ENCODE measurements around the gene VSTM4.

DNA sequence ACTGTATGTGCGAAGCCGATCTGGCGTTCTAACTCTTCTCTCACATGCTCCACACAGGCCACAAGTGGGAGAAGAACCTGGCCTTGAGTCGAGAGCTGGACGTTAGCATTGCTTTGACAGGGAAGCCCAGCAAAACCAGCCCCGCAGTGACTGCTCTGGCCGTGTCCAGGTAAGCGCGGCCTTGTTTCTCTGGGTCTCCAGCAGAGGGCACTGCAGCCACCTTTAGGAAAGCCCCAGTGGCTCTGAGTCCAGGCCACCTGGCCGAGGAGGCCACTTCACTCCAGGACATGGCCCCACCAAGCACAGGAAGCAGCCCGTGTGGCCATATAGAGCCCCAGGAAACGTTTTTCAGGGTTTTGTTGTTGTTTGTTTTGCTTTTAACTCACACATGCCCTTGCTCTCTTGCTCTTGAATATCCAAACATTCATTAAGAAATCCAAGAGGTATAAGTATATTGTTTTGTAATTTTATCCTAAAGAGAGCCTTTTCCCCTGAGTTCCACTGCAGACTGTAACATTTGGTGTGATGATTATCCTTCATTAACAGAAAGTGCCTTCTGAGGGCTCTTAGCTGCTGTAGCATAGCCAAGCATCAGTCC lies 133.9 kb downstream of the VSTM4 start:
- TF ChIP-seq, protein P1, sequence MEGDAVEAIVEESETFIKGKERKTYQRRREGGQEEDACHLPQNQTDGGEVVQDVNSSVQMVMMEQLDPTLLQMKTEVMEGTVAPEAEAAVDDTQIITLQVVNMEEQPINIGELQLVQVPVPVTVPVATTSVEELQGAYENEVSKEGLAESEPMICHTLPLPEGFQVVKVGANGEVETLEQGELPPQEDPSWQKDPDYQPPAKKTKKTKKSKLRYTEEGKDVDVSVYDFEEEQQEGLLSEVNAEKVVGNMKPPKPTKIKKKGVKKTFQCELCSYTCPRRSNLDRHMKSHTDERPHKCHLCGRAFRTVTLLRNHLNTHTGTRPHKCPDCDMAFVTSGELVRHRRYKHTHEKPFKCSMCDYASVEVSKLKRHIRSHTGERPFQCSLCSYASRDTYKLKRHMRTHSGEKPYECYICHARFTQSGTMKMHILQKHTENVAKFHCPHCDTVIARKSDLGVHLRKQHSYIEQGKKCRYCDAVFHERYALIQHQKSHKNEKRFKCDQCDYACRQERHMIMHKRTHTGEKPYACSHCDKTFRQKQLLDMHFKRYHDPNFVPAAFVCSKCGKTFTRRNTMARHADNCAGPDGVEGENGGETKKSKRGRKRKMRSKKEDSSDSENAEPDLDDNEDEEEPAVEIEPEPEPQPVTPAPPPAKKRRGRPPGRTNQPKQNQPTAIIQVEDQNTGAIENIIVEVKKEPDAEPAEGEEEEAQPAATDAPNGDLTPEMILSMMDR (IDR thresholded peaks at IDR 0.05), result peak; percentile 80
- TF ChIP-seq, protein P2, sequence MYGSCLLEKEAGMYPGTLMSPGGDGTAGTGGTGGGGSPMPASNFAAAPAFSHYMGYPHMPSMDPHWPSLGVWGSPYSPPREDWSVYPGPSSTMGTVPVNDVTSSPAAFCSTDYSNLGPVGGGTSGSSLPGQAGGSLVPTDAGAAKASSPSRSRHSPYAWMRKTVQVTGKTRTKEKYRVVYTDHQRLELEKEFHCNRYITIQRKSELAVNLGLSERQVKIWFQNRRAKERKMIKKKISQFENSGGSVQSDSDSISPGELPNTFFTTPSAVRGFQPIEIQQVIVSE (CRISPR knock-in tag; IDR thresholded peaks at IDR 0.05; ENCODE audit: borderline replicate concordance), result no peak
- TF ChIP-seq FOXJ3 (CRISPR knock-in tag; IDR thresholded peaks at IDR 0.05; ENCODE audit: borderline replicate concordance) (no peak), SP1 (CRISPR knock-in tag; conservative IDR thresholded peaks at IDR 0.05) (no peak), KAT7 (CRISPR knock-in tag; IDR thresholded peaks at IDR 0.05; ENCODE audit: borderline replicate concordance) (no peak), ELF4 (CRISPR knock-in tag; IDR thresholded peaks at IDR 0.05; ENCODE audit: low read depth) (no peak), MYBL2 (CRISPR knock-in tag; IDR thresholded peaks at IDR 0.05) (no peak), ZNF416 (CRISPR knock-in tag; IDR thresholded peaks at IDR 0.05) (no peak), NR2C2 (CRISPR knock-in tag; IDR thresholded peaks at IDR 0.05) (no peak), TEAD1 (CRISPR knock-in tag; IDR thresholded peaks at IDR 0.05) (no peak), ZNF138 (CRISPR knock-in tag; conservative IDR thresholded peaks at IDR 0.05) (no peak), RELA (CRISPR knock-in tag; IDR thresholded peaks at IDR 0.05; ENCODE audit: borderline replicate concordance) (no peak)
- TF ChIP-seq, protein P3, sequence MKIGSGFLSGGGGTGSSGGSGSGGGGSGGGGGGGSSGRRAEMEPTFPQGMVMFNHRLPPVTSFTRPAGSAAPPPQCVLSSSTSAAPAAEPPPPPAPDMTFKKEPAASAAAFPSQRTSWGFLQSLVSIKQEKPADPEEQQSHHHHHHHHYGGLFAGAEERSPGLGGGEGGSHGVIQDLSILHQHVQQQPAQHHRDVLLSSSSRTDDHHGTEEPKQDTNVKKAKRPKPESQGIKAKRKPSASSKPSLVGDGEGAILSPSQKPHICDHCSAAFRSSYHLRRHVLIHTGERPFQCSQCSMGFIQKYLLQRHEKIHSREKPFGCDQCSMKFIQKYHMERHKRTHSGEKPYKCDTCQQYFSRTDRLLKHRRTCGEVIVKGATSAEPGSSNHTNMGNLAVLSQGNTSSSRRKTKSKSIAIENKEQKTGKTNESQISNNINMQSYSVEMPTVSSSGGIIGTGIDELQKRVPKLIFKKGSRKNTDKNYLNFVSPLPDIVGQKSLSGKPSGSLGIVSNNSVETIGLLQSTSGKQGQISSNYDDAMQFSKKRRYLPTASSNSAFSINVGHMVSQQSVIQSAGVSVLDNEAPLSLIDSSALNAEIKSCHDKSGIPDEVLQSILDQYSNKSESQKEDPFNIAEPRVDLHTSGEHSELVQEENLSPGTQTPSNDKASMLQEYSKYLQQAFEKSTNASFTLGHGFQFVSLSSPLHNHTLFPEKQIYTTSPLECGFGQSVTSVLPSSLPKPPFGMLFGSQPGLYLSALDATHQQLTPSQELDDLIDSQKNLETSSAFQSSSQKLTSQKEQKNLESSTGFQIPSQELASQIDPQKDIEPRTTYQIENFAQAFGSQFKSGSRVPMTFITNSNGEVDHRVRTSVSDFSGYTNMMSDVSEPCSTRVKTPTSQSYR (CRISPR knock-in tag; IDR thresholded peaks at IDR 0.05), result no peak

Data from WTC11 (cell line).